Uterus (tissue), 4 donors: ENCODE results near the gene RAB5B. TPM values are rescaled to one million over a fixed set of nuclear protein-coding genes. Genes with fewer than 3 reads are reported as not detected.
A peak's percentile ranks its signal among the peaks of the same experiment; 100 is the strongest.

ENCODE experiments used
- DNase-seq, 2 donors: peaks; one replicate each; pipeline ENCODE4 v3.0.0-alpha.2; 2019 to 2020
- H3K27ac ChIP-seq, 2 donors: fragments of 200-600 bp; sonication (generic); 1 replicate in 1 of 2; 2 replicates in 1 of 2; pipeline ENCODE4 v1.5.1; 2016 to 2018
- H3K27me3 ChIP-seq, 2 donors: fragments of 200-600 bp; sonication (generic); one replicate each; pipeline ENCODE4 v1.5.1; 2018 to 2019; ENCODE audit warnings: control low read depth in 1 of 2
- H3K36me3 ChIP-seq, 2 donors: fragments of 200-600 bp; sonication (generic); one replicate each; pipeline ENCODE4 v1.5.1; 2019; ENCODE audit warnings: control low read depth in 1 of 2
- H3K4me1 ChIP-seq, 2 donors: fragments of 200-600 bp; sonication (generic); one replicate each; pipeline ENCODE4 v1.5.1; 2018 to 2019; ENCODE audit warnings: control low read depth in 1 of 2
- H3K4me3 ChIP-seq, 2 donors: fragments of 200-600 bp; sonication (generic); 1 replicate in 1 of 2; 2 replicates in 1 of 2; pipeline ENCODE4 v1.5.1; 2018 to 2019; ENCODE audit warnings: mild to moderate bottlenecking in 1 of 2
- H3K9me3 ChIP-seq, 2 donors: fragments of 200-600 bp; sonication (generic); one replicate each; pipeline ENCODE4 v1.5.1; 2019; ENCODE audit warnings: control low read depth in 1 of 2
- CTCF ChIP-seq, 4 experiments: fragments of 200-600 bp in 2 of 4; fragments of 450-650 bp in 2 of 4; sonication (generic) in 2 of 4; IDR thresholded peaks; one replicate each; pipeline ENCODE4 v1.5.1; 2016 to 2019; ENCODE audit warnings: antibody characterized with exemption in 4 of 4, mild to moderate bottlenecking in 2 of 4, moderate library complexity in 1 of 4
- POLR2A ChIP-seq, 2 donors: fragments of 450-650 bp; IDR thresholded peaks; one replicate each; pipeline ENCODE4 v1.6.1; 2016; ENCODE audit warnings: antibody characterized with exemption in 2 of 2, mild to moderate bottlenecking in 1 of 2, moderate library complexity in 1 of 2
- intact Hi-C: fragments of 100-400 bp; cut with DNase I; formaldehyde crosslinking; loops from one replicate; pipeline ENCODE4 v1.15.1; 2023; ENCODE audit warnings: low total_unique reads
- total RNA-seq, 4 donors: library from RNA; depleted of rRNA in 3 of 4; stranded (reverse); fragments of >200 nt in 3 of 4; gene quantifications; one replicate each; pipeline versions ENCODE4 v1.1.0 to v1.2.4, GENCODE V29; 2014 to 2023
- donor health status: DM: yes; HTN: yes; CAD: no.

Gene RAB5B
- total RNA-seq, 4 donors from 2014 or later, result 49.4 to 128 (median 67.2) TPM

- DNase-seq, result no peak
- intact Hi-C loops, result no loop called here
Observed at GRCh38 chr12:56028511-56029165, 54.8 kb downstream of the RAB5B start.

GRCh38 chr12:56029166-56029519 is 55.3 kb downstream of the RAB5B start:
- TF ChIP-seq POLR2A (IDR thresholded peaks at IDR 0.05) (no peak), CTCF (IDR thresholded peaks at IDR 0.05) (no peak)
- Histone ChIP-seq H3K9me3 (no peaks in the 10 kb centered on the region), H3K36me3 (no peaks in the 10 kb centered on the region), H3K27me3 (no peaks in the 10 kb centered on the region), H3K4me3 (no peak overlapping the region), H3K4me1 (no peaks in the 10 kb centered on the region), H3K27ac (no peak overlapping the region)
- intact Hi-C loops, result no loop called here
- no peak for DNase-seq

More at GRCh38 chr12:56028511-56029165, 54.8 kb downstream of the RAB5B start:
- H3K4me1 ChIP-seq, result no peaks in the 10 kb centered on the region
- H3K27ac ChIP-seq, result no peak overlapping the region
- no peaks in the 10 kb centered on the region for H3K9me3 ChIP-seq
- TF ChIP-seq CTCF (IDR thresholded peaks at IDR 0.05) (no peak), POLR2A (IDR thresholded peaks at IDR 0.05) (no peak)
- no peaks in the 10 kb centered on the region for H3K36me3 ChIP-seq
- no peak overlapping the region for H3K4me3 ChIP-seq
- H3K27me3 ChIP-seq, result no peaks in the 10 kb centered on the region

- H3K9me3 ChIP-seq, result no peaks in the 10 kb centered on the region
- DNase-seq, result peak; percentile 37 to 41
- H3K4me3 ChIP-seq, result no peak overlapping the region
- H3K27ac ChIP-seq, result no peak overlapping the region
- TF ChIP-seq POLR2A (IDR thresholded peaks at IDR 0.05) (no peak), CTCF (IDR thresholded peaks at IDR 0.05) (peak; percentile 24 to 67 (median 59))
- H3K36me3 ChIP-seq, result no peaks in the 10 kb centered on the region
- H3K4me1 ChIP-seq, result no peaks in the 10 kb centered on the region
- intact Hi-C loops, result no loop called here
- no peaks in the 10 kb centered on the region for H3K27me3 ChIP-seq
Observed at GRCh38 chr12:56029666-56030293, 55.9 kb downstream of the RAB5B start.

GRCh38 chr12:56031987-56032386 is 58.1 kb downstream of the RAB5B start:
- TF ChIP-seq POLR2A (IDR thresholded peaks at IDR 0.05), result no peak
- no peak for TF ChIP-seq CTCF (IDR thresholded peaks at IDR 0.05)
- intact Hi-C loops, result no loop called here
- DNase-seq, result no peak

GRCh38 chr12:56034586-56035332 is 60.9 kb downstream of the RAB5B start:
- Histone ChIP-seq H3K9me3 (no peaks in the 10 kb centered on the region), H3K4me1 (no peaks in the 10 kb centered on the region), H3K4me3 (no peak overlapping the region), H3K27me3 (no peaks in the 10 kb centered on the region), H3K36me3 (no peaks in the 10 kb centered on the region), H3K27ac (no peak overlapping the region)
- no peak for DNase-seq
- TF ChIP-seq POLR2A (IDR thresholded peaks at IDR 0.05), result no peak
- no peak for TF ChIP-seq CTCF (IDR thresholded peaks at IDR 0.05)
- intact Hi-C loops, result no loop called here

More at GRCh38 chr12:56031987-56032386, 58.1 kb downstream of the RAB5B start:
- Histone ChIP-seq H3K27me3 (no peaks in the 10 kb centered on the region), H3K27ac (no peak overlapping the region), H3K36me3 (no peaks in the 10 kb centered on the region), H3K9me3 (no peaks in the 10 kb centered on the region), H3K4me3 (no peak overlapping the region), H3K4me1 (no peaks in the 10 kb centered on the region)
